ENCODE data around the gene RUFY1.

DNA sequence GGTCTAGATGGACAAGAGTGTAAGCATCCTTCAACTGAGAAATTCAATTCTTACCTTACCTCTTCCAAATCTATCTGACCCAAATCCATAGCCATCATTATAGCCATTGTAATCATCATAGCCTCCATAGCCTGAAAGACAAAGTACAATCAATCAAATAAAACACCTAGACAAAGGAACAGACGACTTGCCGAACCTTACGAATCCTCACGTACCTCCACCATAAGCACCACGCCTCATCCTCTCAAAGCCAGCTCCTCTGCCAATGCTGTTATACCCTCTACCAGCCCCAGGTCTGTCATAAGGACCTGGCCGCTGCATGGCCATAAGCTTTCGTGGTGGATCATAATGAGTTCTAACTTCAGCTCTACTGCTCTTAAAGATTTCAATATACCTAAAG is 67.6 kb downstream of the RUFY1 start:
- TF ChIP-seq POLR2AphosphoS5 (IDR thresholded peaks at IDR 0.05; ENCODE audit: low read depth, low read length) (no peak), POLR2A (IDR thresholded peaks at IDR 0.05; ENCODE audit: low read depth, low read length) (no peak; the same call in none of the 2 replicates), TAF1 (IDR thresholded peaks at IDR 0.05; ENCODE audit: low read depth, low read length) (no peak), SPI1 (IDR thresholded peaks at IDR 0.05; ENCODE audit: low read depth, low read length) (no peak), POU2F2 (IDR thresholded peaks at IDR 0.05; ENCODE audit: low read depth, low read length) (no peak), PAX5 (IDR thresholded peaks at IDR 0.05; ENCODE audit: insufficient read depth, low read length, severe bottlenecking) (no peak)
